SK-N-SH treated with all-trans-retinoic acid at 6 μM for 48 hours (cell line): Measurements from ENCODE around the gene TMEM169.

Experiments used
- ARNTL ChIP-seq: fragments of 450-650 bp; formaldehyde crosslinking; IDR thresholded peaks from 2 replicates; pipeline ENCODE4 v1.5.0; 2020; ENCODE audit warnings: low read depth, mild to moderate bottlenecking, moderate library complexity, borderline replicate concordance
- CSRNP3 ChIP-seq: fragments of 250-450 bp; sonication (Bioruptor Pico); IDR thresholded peaks from 2 replicates; pipeline ENCODE4 v1.5.1; 2021; ENCODE audit warnings: mild to moderate bottlenecking, moderate library complexity
- ESRRG ChIP-seq: fragments of 250-450 bp; sonication (Bioruptor Pico); IDR thresholded peaks from 2 replicates; pipeline ENCODE4 v1.6.1; 2021; ENCODE audit warnings: mild to moderate bottlenecking
- RARB ChIP-seq: fragments of 250-450 bp; sonication (Bioruptor Pico); IDR thresholded peaks from 2 replicates; pipeline ENCODE4 v1.8.0; 2021; ENCODE audit warnings: mild to moderate bottlenecking, moderate library complexity
- TSHZ2 ChIP-seq: fragments of 250-450 bp; sonication (Bioruptor Pico); IDR thresholded peaks from 2 replicates; pipeline ENCODE4 v1.5.0; 2020; ENCODE audit warnings: mild to moderate bottlenecking, moderate library complexity

DNA sequence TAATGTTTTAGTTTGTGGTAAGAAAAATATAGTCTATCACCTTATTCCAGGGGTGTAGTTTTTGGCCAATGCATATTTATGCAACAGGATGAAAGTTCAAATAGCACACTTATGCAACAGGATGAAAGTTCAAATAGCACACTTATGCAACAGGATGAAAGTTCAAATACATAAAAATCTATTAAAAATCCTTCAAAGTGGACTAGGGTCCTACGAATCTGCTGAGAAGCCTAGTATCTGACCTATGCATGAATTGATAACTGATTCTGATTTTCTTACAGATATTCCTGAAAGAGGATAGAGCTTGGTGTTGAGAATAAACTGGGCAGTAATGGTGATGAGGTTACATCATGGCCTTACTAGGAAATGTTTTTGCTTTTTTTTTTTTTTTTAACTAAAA, 2.9 kb upstream of the TMEM169 start:
- no peak for TF ChIP-seq ESRRG (CRISPR knock-in tag)
- no peak for TF ChIP-seq CSRNP3 (CRISPR knock-in tag)
- TF ChIP-seq ARNTL (CRISPR knock-in tag) = no peak
- no peak for TF ChIP-seq TSHZ2 (CRISPR knock-in tag)
- TF ChIP-seq RARB (CRISPR knock-in tag) = no peak
